ENCODE results near the gene ZP2.
"Not testable (repeated sequence)": the region's sequence is repeated elsewhere in the genome, so short reads cannot be mapped to it uniquely, and the experiment has no call there.

DNA sequence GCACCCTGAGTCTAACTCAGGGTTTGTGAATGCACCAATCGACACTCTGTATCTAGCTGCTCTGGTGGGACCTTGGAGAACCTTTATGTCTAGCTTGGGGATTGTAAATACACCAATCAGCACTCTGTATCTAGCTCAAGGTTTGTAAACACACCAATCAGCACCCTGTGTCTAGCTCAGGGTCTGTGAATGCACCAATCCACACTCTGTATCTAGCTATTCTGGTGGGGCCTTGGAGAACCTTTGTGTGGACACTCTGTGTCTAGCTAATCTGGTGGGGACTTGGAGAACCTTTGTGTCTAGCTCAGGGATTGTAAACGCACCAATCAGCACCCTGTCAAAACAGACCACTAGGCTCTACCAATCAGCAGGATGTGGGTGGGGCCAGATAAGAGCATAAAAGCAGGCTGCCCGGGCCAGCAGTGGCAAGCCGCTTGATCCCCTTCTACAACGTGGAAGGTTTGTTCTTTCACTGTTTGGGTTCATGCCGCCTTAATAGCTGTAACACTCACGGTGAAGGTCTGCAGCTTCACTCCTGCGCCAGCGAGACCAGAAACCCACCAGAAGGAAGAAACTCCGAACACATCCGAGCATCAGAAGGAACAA lies 58.1 kb downstream of the ZP2 start:
- not testable (repeated sequence) for TF ChIP-seq EZH2 (IDR thresholded peaks at IDR 0.05; ENCODE audit: borderline replicate concordance, low read length)
- TF ChIP-seq, protein P1, sequence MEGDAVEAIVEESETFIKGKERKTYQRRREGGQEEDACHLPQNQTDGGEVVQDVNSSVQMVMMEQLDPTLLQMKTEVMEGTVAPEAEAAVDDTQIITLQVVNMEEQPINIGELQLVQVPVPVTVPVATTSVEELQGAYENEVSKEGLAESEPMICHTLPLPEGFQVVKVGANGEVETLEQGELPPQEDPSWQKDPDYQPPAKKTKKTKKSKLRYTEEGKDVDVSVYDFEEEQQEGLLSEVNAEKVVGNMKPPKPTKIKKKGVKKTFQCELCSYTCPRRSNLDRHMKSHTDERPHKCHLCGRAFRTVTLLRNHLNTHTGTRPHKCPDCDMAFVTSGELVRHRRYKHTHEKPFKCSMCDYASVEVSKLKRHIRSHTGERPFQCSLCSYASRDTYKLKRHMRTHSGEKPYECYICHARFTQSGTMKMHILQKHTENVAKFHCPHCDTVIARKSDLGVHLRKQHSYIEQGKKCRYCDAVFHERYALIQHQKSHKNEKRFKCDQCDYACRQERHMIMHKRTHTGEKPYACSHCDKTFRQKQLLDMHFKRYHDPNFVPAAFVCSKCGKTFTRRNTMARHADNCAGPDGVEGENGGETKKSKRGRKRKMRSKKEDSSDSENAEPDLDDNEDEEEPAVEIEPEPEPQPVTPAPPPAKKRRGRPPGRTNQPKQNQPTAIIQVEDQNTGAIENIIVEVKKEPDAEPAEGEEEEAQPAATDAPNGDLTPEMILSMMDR (conservative IDR thresholded peaks at IDR 0.05 in 1 of 2, IDR thresholded peaks at IDR 0.05 in 1 of 2; ENCODE audit: extremely low read depth in 1 of 2, insufficient read depth in 1 of 2, low read depth in 1 of 2, low read length in 2 of 2), result not testable (repeated sequence)

Measured in mammary epithelial cell (primary cell).